Glutamatergic neuron (in vitro differentiated cells): ENCODE measurements around the gene FAM81B. TPM values are rescaled to one million over a fixed set of nuclear protein-coding genes. Genes with fewer than 3 reads are reported as not detected.
"Not testable (repeated sequence)": the region's sequence is repeated elsewhere in the genome, so short reads cannot be mapped to it uniquely, and the experiment has no call there.

Source experiments
- DNase-seq: peaks from one replicate; pipeline ENCODE4 v3.0.0; 2022
- H3K27ac Mint-ChIP-seq: one replicate; pipeline ENCODE4 v1.8.0; 2020; ENCODE audit warnings: mild to moderate bottlenecking, mixed read lengths, inconsistent platforms; ENCODE audit not compliant: unreplicated experiment
- H3K27me3 Mint-ChIP-seq: one replicate; pipeline ENCODE4 v1.8.0; 2020; ENCODE audit warnings: mild to moderate bottlenecking, moderate library complexity, mixed read lengths, inconsistent platforms; ENCODE audit not compliant: unreplicated experiment
- H3K36me3 Mint-ChIP-seq: one replicate; pipeline ENCODE4 v1.8.0; 2020; ENCODE audit warnings: mild to moderate bottlenecking, mixed read lengths, inconsistent platforms; ENCODE audit not compliant: unreplicated experiment
- H3K4me1 Mint-ChIP-seq: one replicate; pipeline ENCODE4 v1.8.0; 2020; ENCODE audit warnings: mild to moderate bottlenecking, low read depth, mixed read lengths, inconsistent platforms; ENCODE audit not compliant: unreplicated experiment
- H3K4me3 Mint-ChIP-seq: one replicate; pipeline ENCODE4 v1.8.0; 2020; ENCODE audit warnings: mild to moderate bottlenecking, mixed read lengths, inconsistent platforms; ENCODE audit not compliant: unreplicated experiment
- H3K9me3 Mint-ChIP-seq: one replicate; pipeline ENCODE4 v1.8.0; 2020; ENCODE audit warnings: mild to moderate bottlenecking, moderate library complexity, mixed read lengths, inconsistent platforms; ENCODE audit not compliant: unreplicated experiment
- long read RNA-seq: library from polyadenylated mRNA; unstranded; transcript quantifications from one replicate; pipeline ENCODE4 v2.0.0, GENCODE V29; 2020; ENCODE audit not compliant: unreplicated experiment
- total RNA-seq: library from RNA; stranded (reverse); fragmentation: NEBNext Ultra II Directional; extraction: Animal tissue kit (Norgen Biotek cat#: 25700); gene quantifications from one replicate; pipeline ENCODE4 v1.2.1, GENCODE V29; 2021; ENCODE audit not compliant: unreplicated experiment
- TF ChIP-seq, protein P1 (sequence below): fragments of 200-600 bp; sonication (generic); IDR thresholded peaks from one replicate; pipeline ENCODE4 v1.5.0; 2021; ENCODE audit not compliant: partially characterized antibody, unreplicated experiment

Gene FAM81B
- not detected for total RNA-seq
- long read RNA-seq = 0 reads

DNA sequence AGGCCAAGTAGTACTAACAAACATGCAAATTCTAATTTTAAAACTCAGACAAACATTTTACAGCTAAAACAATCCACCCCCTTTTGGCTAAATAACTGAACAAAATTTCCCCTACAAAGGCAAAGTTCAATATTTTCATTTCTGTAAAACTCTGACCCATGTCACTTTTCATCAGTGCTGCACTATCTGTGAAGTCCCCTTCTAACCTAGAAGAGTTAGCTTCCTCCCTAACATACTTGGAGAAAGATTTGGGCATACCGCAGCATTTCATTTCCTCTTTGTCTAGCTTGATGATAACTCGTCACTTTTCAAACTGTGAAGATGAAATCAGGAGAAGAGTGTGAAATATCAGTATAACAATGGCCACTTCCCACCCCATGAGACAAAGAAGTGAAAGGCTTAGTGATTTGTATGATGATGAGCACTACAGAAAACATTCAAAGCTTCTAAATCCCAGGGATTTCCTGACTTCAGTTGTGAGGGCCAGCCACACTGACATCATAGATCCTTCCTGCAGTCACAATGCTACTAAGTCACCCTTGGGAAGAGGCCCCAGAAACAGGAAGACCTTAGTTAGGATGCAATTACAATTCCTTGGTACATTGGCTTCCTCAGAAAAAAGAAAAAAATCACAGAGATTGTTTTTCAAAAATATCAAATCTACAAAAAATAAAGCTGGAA is at the start of gene FAM81B:
Gene FAM81B, plus strand, starts transcription at position 555 of the 681 bp plus-strand sequence. Its CDS starts 24 bp downstream, at position 579.
- no peak within 1 kb of the TSS for H3K27ac Mint-ChIP-seq
- no peak for DNase-seq
- no peaks in the 10 kb centered on the region for H3K27me3 Mint-ChIP-seq
- H3K4me3 Mint-ChIP-seq = no peak within 1 kb of the TSS
- no peaks in the 10 kb centered on the region for H3K36me3 Mint-ChIP-seq
- TF ChIP-seq, protein P1, sequence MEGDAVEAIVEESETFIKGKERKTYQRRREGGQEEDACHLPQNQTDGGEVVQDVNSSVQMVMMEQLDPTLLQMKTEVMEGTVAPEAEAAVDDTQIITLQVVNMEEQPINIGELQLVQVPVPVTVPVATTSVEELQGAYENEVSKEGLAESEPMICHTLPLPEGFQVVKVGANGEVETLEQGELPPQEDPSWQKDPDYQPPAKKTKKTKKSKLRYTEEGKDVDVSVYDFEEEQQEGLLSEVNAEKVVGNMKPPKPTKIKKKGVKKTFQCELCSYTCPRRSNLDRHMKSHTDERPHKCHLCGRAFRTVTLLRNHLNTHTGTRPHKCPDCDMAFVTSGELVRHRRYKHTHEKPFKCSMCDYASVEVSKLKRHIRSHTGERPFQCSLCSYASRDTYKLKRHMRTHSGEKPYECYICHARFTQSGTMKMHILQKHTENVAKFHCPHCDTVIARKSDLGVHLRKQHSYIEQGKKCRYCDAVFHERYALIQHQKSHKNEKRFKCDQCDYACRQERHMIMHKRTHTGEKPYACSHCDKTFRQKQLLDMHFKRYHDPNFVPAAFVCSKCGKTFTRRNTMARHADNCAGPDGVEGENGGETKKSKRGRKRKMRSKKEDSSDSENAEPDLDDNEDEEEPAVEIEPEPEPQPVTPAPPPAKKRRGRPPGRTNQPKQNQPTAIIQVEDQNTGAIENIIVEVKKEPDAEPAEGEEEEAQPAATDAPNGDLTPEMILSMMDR = no peak
- H3K9me3 Mint-ChIP-seq = no peaks in the 10 kb centered on the region
- H3K4me1 Mint-ChIP-seq = no peaks in the 10 kb centered on the region

- H3K4me3 Mint-ChIP-seq, H3K36me3 Mint-ChIP-seq, H3K9me3 Mint-ChIP-seq: not testable (repeated sequence)
These were observed 49.7 kb upstream of the FAM81B start for GRCh38 chr5:95341444-95341843.

DNA sequence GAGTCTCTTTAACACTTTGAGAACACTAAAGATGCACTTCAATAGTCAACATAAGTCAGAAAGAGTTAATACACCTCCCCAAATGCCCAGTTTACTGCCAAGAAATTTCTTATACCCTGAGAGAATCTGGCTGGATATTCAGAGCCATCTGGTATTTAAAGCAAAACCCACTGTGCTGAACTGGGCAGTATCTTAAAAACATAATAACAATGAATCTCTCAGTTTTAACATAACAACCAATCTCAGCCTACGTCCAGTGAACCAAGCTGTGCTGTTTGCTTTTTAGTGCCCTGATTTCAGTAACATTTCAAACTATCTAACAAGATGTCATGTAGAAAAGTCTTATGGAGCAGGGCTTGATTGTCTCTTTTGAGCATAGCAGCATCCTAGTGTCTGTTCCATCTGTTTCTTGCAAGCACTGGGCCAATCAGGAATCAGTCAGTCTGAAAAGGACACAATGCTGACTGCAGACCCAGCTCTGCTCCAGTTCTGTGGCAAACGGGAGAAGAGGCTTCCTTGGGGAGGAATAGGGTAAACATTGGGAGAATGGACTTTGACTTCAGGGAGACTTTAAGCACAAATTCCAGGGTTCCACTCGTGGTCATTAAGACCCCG is 43.6 kb upstream of the FAM81B start:
- Mint-ChIP-seq H3K9me3 (peaks cover 2% of the 10 kb centered on the region), H3K36me3 (peaks cover 6% of the 10 kb centered on the region), H3K4me3 (no peak overlapping the region), H3K27ac (no peak overlapping the region), H3K27me3 (peaks cover 1% of the 10 kb centered on the region), H3K4me1 (peaks cover 4% of the 10 kb centered on the region)
- TF ChIP-seq, protein P1 = no peak
- DNase-seq = no peak

More at GRCh38 chr5:95341444-95341843, 49.7 kb upstream of the FAM81B start:
- H3K4me1 Mint-ChIP-seq, H3K27ac Mint-ChIP-seq, H3K27me3 Mint-ChIP-seq, DNase-seq: not testable (repeated sequence)

- Mint-ChIP-seq H3K27ac (no peak overlapping the region), H3K27me3 (peaks cover 1% of the 10 kb centered on the region), H3K4me1 (peaks cover 4% of the 10 kb centered on the region), H3K36me3 (peaks cover 6% of the 10 kb centered on the region), H3K4me3 (no peak overlapping the region), H3K9me3 (peaks cover 2% of the 10 kb centered on the region)
- no peak for DNase-seq
- TF ChIP-seq, protein P1 = no peak
These were observed 40.5 kb upstream of the FAM81B start for GRCh38 chr5:95350631-95351030.

- H3K36me3 Mint-ChIP-seq = peaks cover 6% of the 10 kb centered on the region
- H3K4me3 Mint-ChIP-seq = no peak overlapping the region
- H3K4me1 Mint-ChIP-seq = peaks cover 4% of the 10 kb centered on the region
- peaks cover 2% of the 10 kb centered on the region for H3K9me3 Mint-ChIP-seq
- no peak overlapping the region for H3K27ac Mint-ChIP-seq
- DNase-seq = no peak
- H3K27me3 Mint-ChIP-seq = peaks cover 1% of the 10 kb centered on the region
- TF ChIP-seq, protein P1 = no peak
These were observed 38.5 kb upstream of the FAM81B start for GRCh38 chr5:95352691-95353090.
